CD4-positive, alpha-beta T cell treated with Interleukin-15 for 4 hours (primary cell): ENCODE data around the gene TMEM14A.
A peak's percentile ranks its signal among the peaks of the same experiment; 100 is the strongest.
"Not testable (repeated sequence)": the region's sequence is repeated elsewhere in the genome, so short reads cannot be mapped to it uniquely, and the experiment has no call there.

Experiments
- DNase-seq: peaks from one replicate; pipeline ENCODE4 v3.0.0-alpha.2; 2020; ENCODE audit warnings: low spot score

TMEM14A gene

DNA sequence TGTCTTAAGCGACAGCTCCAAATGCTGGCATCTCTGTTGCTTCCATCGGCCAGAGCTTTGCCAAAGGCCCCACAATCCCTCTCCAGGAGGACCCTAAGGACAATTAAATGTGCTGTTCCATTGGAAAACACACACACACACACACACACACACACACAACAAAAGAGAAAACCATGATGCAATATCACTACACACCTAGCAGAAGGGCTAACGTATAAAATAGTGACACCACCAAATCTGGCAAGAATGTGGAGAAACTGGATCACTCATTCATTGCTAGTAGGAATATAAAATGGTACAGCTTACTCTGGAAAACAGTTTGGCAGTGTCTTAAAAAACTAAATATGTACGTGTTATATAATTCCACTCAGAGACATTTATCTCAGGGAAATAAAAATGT is 13.0 kb upstream of the TMEM14A start:
- DNase-seq: no peak

GRCh38 chr6:52661551-52661950 is 9.4 kb upstream of the TMEM14A start:
- no peak for DNase-seq

DNA sequence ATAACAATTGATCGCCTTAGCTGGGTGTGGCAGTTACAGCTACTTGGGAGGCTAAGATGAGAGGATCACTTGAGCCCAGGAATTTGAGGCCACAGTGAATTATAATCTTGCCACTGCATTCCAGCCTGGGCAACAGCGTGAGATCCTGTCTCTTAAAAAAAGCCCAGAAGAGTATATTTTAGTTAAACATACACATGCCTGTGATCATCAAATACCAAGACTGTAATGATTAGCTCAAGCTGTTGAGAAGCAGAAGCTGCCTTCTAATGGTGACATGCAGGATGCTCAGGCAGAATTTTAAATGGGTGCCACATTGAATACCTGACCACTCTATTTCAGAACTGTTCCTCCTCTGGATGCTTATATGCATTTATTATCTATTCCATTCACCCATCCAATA is 8.9 kb upstream of the TMEM14A start:
- no peak for DNase-seq

- DNase-seq: peak; percentile 68
Measured at GRCh38 chr6:52663120-52663935, 7.6 kb upstream of the TMEM14A start.

DNA sequence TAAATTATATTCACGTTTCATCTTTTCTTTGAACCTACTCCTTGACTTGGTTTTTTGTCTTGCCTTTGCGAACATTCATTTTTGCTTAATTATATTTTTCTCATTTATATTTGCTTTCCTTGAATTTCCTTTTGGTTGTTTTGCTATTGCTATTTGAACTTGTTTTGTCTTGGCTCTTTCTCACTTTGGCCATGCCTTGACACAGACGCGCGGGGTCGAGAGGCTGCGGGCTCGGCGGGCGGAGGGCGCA is 7.1 kb upstream of the TMEM14A start:
- DNase-seq: no peak

GRCh38 chr6:52664186-52664990 is 6.5 kb upstream of the TMEM14A start:
- DNase-seq: peak; percentile 38

DNA sequence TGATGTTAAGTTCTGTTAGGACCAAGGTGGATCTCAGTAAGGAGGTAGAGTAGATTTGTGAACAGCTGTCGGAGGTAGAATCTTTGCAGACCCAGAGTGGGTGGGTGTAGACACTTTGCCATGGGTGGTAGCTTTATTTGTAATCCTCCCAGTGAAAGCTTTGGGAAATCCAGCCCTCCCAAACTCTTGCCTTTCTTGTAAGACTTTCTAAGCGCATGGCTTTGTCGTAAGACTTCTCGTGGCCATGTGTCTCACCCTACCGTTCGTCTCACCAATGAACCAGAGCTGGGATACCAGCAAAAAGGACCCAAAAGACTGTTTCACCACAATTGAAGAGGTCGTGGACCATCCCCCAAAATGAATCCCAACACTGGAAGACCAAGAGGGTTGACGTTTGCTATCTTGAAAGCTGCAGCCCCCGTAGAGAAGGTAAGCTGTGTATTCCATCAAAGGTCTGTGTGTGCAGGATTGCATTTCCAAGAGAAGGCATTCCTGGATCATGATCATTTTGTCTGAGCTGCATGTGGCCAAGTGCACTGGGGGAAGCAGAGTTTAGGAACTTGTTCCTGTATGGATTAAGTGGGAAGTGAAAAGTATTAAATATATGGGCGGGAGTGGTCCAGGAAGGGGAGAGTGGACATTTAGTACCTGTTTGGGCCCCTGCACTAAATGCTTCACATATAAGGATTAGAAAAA is 5.8 kb upstream of the TMEM14A start:
- no peak for DNase-seq

- no peak for DNase-seq
Measured at GRCh38 chr6:52666071-52666470, 4.8 kb upstream of the TMEM14A start.

- DNase-seq: no peak
Measured at GRCh38 chr6:52666523-52666922, 4.4 kb upstream of the TMEM14A start.

DNA sequence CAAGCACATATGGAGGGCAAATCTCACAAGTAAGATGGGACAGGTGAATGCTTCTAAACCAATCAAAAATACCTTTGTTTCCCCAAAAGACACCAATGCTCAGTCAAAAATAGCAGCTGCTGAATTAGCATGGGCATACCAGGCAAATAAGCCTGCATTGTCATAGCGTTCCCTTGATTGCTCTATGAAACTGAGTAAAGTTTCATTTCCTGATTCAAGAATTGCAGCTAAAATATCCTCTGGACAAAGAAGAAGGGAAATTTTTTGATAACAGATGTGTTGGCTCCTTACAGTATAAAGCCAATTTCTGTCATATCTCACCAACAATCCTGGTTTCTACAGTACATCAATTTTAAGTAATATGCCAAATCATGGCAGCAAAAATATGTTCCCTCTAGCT is 3.3 kb upstream of the TMEM14A start:
- no peak for DNase-seq

DNA sequence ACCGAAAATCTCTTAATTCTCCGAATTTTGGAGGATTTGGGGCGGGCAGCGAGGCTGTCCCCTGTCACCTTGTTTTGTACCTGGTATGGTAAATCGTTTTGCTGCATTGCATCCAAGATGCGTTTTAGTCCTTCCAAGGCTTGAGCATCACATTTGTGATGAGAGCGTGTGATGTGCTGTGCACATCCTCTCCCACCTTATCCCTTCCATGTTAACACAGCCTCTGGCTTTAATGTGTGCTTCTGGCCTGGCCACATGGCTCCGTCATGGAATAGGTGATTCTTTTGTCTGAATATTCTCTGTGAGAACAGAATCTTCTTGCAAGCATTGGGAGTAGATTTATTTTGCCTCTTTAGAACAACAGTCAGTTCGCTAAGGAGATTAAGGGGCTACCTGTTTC is 763 bp downstream of the TMEM14A start:
- no peak for DNase-seq

DNA sequence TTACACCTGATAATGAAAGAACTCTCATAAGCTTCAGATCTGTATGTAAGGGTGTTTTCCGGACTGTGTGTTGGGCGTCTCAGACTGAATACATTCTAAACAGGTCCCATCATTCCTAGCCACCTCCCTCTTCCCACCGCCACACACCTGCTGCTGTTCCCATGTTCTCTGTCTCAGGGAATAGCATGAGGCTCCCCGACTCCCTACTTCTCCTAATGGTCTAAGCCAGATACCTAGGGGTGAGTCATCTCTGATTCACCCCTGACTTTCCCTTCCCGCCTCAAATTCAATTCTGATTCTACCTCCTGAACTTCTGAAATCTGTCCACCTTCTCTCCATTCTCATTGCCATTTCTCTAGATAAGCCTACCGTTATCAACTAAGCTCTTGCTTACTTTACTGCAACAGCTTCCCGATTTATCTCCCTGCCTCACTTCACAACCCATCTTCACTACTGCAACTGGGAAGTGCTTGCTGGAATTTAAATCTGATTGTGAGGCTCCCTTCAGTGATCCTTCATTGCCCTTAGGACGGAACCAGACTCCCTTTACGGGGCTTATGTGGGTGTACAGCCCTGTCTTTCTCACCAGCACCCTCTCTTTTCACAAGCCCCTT is 1.6 kb downstream of the TMEM14A start:
- DNase-seq: no peak

DNA sequence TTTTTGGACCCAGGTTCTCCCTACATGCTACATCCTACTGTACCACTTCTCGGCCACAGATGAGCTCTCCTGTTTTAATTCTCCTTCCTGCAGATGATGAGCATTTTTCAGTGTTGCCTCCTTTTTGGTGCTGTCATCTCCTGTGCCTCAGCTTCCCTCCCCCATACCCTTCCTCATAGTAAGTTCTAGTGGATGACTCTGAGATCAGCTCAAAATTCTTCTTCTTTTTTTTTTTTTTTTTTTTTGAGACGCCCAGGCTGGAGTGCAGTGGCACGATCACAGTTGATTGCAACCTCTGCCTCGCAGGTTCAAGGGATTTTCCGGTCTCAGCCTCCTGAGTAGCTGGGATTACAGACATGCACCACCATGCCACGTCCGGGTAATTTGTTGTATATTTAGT is 3.8 kb downstream of the TMEM14A start:
- no peak for DNase-seq

DNA sequence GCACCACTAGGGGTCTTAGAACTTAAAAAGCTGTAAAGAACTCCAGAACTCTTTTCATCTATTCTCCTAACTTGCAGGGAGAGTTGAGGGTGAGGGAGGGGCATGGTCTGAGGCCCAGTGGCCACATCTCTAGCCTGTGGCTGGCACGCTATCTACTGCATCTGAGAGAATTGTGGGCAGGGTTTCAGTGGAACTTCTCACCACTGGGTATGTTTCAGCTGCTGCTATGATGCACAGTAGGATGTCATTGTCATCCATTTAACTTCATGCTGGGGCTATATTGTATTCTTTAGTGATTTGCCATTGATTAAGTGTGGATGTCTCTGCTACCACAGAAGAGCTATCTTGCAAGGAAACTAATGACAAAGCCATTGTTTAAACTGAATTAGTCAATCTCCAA is 4.5 kb downstream of the TMEM14A start:
- DNase-seq: no peak

GRCh38 chr6:52676631-52677030 is 5.7 kb downstream of the TMEM14A start:
- not testable (repeated sequence) for DNase-seq

DNA sequence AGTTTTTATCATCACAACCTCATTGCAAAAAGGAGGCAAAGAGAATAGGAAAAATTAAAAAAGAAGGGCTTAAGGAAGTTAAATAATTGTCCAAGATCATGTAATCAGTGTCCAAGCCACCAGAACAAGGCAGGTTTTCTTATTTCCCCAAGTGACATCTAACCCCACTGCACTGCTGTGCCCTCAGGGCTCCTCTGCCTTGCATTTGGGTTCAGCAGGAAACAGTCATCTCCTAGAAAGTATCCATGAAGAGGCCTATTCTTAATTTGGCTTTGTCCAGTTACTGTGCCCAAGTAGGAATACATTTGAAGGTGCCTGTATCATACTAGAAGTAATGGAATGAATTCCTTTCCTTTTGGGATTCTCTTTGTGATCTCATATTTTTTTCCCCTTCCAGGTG is 10.5 kb downstream of the TMEM14A start:
- no peak for DNase-seq

GRCh38 chr6:52686878-52687699 is 16.2 kb downstream of the TMEM14A start:
- DNase-seq: no peak

DNA sequence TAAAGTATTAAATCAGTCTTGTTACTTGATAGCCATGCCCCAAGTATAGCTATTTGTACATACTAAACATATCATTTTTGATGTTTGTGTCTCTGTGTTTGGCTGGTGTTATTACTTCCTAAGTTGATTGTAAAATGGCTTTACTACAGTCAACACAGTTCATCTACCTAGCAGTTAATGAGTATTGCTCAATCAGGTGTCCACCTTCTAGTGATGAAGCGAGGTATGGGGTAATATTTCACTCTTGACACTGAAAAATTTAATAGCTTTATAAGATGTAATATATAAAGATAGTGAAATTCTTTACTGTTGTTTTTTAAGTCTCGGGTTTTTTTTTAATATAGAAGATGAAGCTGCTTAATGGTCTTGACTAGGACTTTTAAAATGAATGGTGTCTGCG is 18.9 kb downstream of the TMEM14A start:
- no peak for DNase-seq

DNA sequence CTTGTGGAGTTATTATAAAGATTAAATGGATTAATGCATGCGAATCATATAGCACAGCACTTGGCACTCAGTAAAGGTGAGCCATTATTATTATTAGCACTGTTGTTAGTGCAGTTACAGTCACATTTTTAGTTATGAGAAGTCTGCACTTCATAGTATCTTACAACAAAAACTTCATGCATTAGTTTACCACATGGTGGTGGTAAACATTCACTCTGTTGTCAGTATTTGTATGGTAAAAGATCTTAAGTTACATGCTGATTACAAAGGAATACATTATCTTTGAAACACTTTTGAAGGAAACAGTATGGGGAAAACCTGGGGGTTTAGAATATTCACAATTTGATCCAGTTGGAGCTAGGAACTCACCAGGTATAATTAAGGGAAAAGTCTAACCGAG is 20.8 kb downstream of the TMEM14A start:
- DNase-seq: no peak

DNA sequence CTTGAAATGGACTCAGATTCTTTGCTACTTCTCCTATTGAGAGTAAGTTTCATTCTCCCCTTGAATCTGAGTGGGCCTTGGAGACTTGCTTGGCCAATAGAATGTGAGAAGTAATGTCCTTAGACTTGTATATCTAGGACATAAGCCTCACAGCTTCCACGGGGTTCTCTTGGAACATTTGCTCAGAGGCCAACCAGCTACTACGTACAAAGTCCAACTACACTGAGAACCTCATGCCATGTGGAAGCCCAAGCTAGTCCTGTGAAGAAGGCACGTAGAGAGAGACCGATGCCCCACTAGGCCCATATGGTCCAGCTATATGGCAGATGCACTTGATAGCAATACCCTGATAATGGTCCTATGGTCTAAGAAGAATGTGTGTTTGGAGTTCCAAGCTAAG is 22.9 kb downstream of the TMEM14A start:
- no peak for DNase-seq

DNA sequence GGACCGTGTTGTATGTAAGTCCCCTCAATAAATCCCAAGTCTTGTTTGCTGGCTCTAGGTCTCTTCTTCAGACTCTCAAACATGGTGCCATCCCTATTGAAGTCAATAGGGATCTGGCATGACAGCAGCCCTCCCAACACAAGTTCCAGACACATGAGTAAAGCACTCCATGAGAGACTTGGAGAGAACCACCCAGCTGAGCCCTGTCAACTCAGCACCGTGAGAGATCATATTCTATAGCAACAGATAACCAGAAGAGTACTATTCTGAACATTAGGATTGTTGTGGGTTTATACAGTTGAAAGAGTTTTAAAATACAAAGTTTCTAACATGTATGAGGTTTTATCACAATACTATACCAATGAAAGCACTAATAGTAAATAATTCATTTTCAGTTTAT is 23.5 kb downstream of the TMEM14A start:
- no peak for DNase-seq

GRCh38 chr6:52696418-52696817 is 25.5 kb downstream of the TMEM14A start:
- DNase-seq: no peak
